HCT116 (cell line): Measurements from ENCODE around the gene ABCG8.

ENCODE experiments used
- CTCF ChIP-seq, 3 experiments: fragments of 200-600 bp in 1 of 3; sonication (generic) in 1 of 3; IDR thresholded peaks in 2 of 3; conservative IDR thresholded peaks in 1 of 3; 2 replicates each; pipeline ENCODE4 v1.5.1; 2012 to 2017; ENCODE audit warnings: low read depth in 2 of 3, low read length in 2 of 3, antibody characterized with exemption in 1 of 3, borderline replicate concordance in 1 of 3, control low read depth in 1 of 3, mild to moderate bottlenecking in 1 of 3, mixed read lengths in 1 of 3, mixed run types in 1 of 3, moderate library complexity in 1 of 3; ENCODE audit not compliant: insufficient read depth in 1 of 3
- POLR2AphosphoS5 ChIP-seq: IDR thresholded peaks from 2 replicates; pipeline ENCODE4 v1.6.1; 2011; ENCODE audit warnings: mild to moderate bottlenecking, low read depth, low read length, moderate library complexity
- ZBTB33 ChIP-seq: IDR thresholded peaks from 2 replicates; pipeline ENCODE4 v1.6.1; 2011; ENCODE audit warnings: mild to moderate bottlenecking, low read length, moderate library complexity; ENCODE audit not compliant: insufficient replicate concordance; ENCODE audit errors: extremely low read depth

- no peak for TF ChIP-seq CTCF (IDR thresholded peaks at IDR 0.05 in 2 of 3, conservative IDR thresholded peaks at IDR 0.05 in 1 of 3; ENCODE audit: borderline replicate concordance in 1 of 3, insufficient read depth in 1 of 3, low read depth in 2 of 3, low read length in 2 of 3)
- no peak for TF ChIP-seq ZBTB33
- TF ChIP-seq POLR2AphosphoS5: no peak
Measured at GRCh38 chr2:43846140-43846793, 7.5 kb downstream of the ABCG8 start.
